Ramos (cell line): Measurements from ENCODE around the gene REM2.
"Not testable (repeated sequence)": the region's sequence is repeated elsewhere in the genome, so short reads cannot be mapped to it uniquely, and the experiment has no call there.

Experiments
- in situ Hi-C: fragments of 300-500 bp; cut with MboI; formaldehyde crosslinking; loops from one replicate; pipeline ENCODE4 v1.14.3; 2022; ENCODE audit warnings: low sequenced_read_pairs; ENCODE audit not compliant: unreplicated experiment

The REM2 gene

DNA sequence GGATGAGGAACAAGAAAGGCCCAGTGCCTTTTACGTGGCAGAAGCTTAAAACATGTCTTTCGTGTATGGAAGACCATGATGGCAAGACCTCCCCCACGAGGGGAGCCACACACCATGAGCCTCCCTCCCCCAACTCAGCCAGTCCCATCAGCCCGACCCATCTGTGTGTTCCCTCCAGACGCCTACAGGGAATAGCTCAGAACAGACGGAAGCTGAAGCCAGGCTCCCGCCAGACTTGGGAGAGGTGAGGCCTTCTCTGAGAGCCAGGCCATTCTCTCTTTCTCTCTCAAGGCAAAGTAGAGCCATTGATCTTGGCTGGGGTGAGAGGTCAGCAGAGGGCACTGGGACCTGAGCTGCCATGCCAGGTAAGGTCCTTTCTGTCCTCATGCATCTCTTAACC is 9.5 kb downstream of the REM2 start:
- in situ Hi-C loops, result no loop called here

DNA sequence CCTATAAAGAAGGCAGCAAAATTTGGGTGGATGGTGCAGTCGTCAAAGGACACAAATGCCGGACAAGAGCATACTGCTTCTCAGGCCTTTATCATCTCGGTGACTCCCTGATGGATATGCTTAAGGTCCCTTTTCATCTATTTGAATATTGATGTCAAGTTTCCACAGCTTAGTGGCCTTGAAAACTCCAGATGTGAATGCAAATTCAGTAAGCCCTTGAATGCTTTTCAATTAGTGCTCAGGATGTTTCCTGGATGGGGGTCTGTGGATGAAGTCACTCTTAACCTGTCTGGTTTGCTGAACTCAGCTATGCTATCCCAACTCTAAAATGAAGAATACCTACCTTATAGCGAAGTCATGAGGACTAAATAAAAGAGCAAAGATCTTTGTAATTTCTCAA is 10.7 kb downstream of the REM2 start:
- in situ Hi-C loops, result no loop called here

DNA sequence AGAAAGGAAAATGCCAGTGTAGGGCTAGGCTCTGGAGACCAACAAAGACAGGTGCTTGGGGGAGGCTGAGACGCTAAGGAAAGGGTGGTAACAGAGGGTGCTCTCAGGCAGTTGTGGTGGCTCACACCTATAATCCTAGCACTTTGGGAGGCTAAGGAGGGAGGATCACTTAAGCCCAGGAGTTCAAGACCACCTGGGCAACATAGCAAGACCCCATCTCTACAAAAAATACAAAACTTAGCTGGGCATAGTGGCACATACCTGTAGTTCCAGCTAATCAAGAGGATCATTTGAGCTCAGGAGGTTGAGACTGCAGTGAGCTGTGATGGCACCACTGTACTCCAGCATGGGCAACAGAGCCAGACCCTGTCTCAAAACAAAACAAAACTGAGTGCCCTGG is 12.4 kb downstream of the REM2 start:
- in situ Hi-C loops, result no loop called here

DNA sequence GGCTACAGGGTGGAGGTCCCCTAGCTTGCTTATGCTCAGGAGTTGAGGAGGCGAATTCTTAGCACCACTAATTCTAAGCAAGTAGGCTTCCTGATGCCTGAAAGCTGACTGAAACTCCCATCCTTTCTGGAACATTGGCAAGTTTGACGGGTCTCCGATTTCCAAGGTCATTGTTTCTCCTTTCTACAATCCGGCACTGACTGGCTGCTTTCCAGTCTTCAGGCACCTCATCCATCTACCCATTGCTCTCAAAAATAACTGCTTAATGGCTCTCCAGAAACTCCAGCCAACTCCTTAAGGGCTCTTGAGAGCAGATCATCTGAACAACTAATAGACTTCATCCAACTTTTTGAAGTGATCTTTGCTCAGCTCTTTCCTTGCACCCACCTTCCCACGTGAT is 13.3 kb downstream of the REM2 start:
- in situ Hi-C loops, result no loop called here

DNA sequence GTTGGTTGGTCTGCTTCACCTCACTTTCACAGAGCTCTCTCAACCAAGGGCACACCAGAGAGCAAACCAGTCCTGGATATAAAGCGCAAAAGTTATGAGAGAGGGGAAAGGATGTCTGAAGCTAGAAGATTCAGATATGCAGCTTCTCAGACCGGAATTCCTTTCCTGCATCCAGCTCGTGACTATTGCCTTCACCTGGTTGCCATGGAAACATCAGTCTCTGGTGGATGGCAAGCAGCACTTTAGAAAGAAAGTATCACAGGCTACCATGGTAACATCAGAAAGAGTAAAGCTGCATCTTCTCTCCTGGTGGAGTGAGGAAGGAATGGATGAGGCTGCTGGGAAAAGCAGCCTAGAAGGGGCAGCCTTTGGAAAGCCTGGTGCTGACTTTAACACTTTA is 13.7 kb downstream of the REM2 start:
- in situ Hi-C loops, result no loop called here

DNA sequence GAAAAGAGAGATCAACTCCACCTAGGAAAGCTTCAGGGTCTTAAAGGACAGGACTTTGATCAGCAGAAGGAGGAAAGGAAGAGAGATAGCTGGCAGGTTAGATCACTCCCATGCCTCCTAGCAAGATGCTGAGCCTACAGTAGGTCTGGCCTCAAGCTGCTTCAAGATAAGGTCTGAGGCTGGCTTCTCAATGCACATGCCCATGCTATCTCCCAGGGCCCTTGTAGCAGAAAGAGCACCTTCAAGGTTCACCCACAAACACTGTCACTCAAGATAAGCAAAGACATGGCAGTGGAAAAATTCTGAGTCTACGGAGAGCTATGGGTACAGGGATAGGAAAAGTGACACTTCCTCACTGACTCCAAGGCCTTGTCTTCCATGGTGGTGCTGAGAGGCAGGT is 14.3 kb downstream of the REM2 start:
- in situ Hi-C loops, result no loop called here

DNA sequence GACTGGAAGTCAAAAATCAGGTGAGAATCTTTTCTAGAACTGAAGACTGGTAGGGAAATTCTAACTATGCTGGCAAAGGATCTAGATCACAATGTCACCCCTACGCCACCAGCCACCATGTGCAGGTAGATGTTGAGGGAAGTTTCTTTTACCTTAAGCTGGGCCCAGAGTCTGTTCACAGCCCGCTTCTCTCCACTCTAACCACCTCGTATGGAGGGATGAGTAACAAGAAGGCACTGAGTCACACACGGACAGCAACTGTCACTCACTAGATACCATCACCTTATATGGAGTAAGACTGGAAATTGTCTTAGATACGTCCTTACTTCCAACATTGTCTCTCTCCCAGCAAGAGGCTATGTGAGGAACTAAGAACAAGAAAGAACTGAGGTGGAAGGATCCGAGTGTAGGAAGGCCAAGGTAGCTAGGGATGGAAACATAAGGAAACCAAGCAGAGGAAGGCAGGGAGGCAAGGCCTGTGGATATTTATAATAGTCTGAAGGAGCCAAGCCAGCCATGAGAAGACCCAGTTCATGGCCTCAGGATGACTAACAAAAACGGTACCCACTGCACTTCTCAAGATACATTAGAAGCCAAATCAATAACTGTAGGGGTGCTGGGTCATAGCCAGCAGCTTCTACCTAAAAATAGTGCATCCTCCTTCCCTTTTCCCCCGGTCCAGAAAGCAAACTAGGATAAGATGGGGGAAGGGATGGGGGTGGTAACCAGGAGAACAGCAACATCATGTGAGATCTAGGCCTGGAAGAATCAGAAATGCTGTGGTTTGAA is 15.5 kb downstream of the REM2 start:
- in situ Hi-C loops, result no loop called here

DNA sequence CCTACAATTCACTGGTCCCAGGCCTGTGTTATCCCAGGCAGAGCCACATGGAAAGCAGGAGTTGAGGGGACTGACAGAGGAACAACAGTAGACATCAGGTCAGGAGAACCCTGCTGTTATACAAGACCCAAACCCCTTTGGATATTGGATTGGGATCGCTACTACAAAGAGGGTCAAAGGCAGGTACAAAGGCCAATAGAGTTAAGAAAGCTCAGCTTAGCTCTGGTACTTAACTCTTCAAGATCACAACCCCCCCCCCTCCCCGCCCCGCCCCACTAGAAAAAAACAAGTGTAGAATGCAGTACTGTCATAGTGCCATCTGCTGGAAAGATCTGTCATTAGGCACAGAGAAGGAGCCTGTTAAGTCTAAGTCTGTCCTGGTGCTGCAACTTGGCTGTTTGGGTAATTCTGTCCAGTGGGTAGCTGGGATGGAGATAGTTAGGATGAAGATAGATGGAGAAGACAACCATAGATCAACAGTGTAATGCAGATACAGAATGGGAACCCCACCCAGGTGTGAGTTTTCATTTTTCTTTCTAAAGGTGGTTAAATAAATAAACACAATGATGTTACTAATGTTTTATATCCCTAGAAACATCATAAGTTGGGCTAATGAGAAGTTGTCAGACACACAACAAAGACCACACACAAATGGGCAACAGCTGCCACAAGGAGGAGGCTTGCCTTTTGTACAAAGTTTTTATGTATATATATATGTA is 17.2 kb downstream of the REM2 start:
- in situ Hi-C loops, result no loop called here

DNA sequence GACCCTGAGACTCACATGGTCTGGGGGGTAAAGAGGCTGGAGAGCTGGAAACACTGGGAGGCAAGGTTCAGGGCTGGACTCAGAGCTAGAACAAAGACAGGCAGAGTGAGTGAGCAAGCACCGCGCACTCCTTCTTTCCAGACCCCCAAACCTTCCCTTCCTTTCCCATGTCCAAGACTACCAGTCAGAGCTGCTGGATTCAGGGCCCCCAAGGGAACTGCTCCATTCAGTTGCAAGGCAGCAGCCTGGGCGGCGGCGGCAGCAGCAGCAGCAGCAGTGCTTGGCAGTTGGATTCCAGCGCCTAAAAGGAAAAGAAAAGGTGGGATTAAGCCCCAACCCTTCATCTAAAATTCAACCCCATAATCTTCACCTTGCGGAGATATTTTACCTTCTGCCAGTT is 18.8 kb downstream of the REM2 start:
- in situ Hi-C loops, result no loop called here

DNA sequence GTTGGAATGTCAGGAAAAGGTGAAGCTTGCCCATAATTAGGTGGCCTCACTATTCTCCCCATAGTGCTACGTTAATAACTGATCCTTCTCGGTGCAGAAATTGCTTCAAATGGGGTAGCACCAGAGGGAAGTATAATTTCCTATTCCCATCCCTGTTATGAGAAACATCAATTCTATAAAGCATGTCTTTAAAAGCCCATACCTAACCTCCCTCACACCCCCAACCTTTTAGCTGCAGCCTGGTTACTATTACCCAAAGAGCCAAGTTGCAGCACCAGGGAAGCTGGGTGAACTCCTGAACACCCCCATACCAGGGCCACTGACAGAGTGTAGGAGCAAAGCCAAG is 20.7 kb downstream of the REM2 start:
- in situ Hi-C loops, result no loop called here

DNA sequence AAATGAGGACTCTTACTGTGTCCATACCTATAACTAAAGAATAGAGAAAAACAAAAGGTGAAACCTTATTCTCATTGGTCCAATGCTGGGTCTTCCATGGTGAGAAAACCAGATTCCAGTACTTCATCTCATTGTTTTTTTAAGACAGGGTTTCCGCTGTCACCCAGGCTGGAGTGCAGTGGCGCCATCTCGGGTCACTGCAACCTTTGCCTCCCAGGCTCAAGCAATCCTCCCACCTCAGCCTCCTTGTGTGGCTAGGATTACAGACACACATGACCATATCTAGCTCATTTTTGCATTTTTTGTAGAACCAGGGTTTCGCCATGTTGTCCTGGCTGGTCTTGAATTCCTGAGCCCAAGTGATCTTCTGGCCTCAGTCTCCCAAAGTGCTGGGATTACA is 22.6 kb downstream of the REM2 start:
- in situ Hi-C loops, result no loop called here

DNA sequence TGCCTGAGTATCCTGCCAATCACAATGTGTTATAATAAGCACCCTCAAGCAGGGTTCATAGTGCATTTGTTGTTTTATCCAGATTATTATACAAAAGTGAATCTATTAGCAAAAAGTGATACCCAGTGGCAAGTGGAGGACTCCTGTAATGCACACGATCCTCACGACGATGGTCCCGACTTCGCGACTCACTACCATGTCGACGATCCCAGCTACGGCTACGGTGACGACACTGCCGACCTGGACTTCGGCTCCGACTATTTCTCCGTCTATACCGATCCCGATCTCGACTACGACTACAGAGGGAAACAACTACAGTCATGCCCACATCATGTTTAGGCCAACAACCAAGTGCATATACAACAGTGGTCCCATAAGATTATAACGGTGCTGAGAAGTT is 23.1 kb downstream of the REM2 start:
- in situ Hi-C loops, result no loop called here

DNA sequence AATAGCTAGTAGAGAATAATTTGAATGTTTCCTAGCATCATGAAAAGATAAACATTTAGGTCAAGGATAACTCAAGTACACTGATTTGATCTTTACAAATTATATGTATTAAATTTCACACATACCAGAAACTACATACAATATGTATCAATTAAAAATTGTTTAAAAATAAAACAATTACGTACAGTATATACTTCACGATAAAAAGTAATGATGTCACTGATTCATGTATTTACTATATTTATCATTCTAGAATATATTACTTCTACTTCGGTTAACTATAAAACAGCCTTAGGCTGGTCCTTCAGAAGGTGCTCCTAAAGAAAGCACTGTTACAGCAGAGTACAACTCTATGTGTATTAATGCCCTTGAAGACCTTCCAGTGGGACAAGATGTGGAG is 24.4 kb downstream of the REM2 start:
- in situ Hi-C loops, result no loop called here

DNA sequence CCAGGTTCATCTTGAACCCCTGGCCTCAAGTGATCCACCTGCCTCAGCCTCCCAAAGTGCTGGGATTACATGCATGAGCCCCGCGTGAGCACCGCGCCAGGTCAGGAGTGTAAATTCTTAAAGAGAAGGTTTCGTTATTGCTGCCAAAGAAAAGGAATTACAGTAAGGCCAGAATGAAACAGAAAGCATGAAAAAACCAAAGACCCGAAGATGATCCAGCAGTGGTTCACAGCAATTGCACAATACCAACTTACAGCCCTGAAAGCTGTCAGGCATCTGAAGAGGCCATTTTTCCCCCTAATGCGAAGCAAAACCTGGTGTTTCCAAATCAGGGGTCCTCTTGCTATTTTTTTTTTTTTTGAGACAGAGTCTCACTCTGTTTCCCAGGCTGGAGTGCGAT is 25.6 kb downstream of the REM2 start:
- in situ Hi-C loops, result no loop called here

DNA sequence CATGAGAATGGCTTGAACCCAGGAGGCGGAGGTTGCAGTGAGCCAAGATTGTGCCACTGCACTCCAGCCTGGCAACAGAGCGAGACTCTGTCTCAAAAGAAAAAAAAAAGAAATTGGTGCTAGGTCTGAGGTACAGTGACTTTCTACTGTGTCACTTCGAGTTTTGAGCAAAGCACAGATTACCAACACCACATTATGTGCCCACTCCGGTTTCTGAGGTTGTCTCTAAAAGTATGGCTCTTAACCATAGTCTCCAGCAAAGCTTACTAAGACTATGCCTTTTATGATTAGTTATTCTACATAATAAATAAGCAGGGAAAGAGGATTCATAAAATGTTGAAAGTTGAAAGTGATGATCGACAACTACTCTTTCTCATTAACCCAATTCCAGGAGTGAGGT is 27.9 kb downstream of the REM2 start:
- in situ Hi-C loops, result no loop called here

DNA sequence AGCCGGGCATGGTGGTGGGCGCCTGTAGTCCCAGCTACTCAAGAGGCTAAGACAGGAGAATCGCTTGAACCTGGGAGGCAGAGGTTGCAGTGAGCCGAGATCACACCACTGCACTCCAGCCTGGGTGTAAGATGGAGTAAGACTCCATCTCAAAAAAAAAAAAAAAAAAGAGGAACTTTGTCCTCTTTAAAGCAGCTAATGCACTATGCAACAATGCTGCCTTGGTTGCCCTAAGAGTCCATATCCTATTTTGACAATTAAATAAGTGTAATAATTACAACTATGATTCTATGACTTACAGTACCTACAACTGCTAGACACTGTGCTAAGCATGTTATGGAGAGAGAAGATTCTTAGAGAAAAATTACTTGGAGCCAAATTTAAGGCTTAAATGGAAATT is 31.8 kb downstream of the REM2 start:
- in situ Hi-C loops, result not testable (repeated sequence)

DNA sequence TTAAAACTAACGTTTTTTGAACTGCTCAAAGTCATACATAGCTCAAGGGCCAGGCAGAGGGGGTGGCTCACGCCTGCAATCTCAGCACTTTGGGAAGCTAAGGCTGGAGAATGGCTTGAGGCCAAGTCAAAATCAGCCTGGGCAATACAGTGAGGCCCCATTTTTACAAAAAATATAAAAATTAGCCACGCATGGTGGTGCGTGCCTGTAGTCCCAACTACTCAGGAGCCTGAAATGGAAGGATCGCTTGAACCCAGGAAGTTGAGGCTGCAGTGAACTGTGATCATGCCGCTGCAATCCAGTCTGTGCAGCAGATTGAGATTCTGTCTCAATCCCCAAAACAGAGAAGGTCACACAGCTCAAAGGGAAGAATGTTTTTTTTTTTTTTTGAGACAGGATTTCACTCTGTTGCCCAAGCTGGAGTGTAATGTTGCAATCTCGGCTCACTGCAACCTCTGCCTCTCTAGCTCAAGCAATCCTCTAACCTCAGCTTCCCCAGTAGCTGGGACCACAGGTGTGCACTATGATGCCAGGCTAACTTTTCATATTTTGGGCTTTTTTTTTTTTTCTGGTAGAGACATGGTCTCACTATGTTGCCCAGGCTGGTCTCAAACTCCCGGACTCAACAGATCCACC is 33.0 kb downstream of the REM2 start:
- in situ Hi-C loops, result no loop called here

DNA sequence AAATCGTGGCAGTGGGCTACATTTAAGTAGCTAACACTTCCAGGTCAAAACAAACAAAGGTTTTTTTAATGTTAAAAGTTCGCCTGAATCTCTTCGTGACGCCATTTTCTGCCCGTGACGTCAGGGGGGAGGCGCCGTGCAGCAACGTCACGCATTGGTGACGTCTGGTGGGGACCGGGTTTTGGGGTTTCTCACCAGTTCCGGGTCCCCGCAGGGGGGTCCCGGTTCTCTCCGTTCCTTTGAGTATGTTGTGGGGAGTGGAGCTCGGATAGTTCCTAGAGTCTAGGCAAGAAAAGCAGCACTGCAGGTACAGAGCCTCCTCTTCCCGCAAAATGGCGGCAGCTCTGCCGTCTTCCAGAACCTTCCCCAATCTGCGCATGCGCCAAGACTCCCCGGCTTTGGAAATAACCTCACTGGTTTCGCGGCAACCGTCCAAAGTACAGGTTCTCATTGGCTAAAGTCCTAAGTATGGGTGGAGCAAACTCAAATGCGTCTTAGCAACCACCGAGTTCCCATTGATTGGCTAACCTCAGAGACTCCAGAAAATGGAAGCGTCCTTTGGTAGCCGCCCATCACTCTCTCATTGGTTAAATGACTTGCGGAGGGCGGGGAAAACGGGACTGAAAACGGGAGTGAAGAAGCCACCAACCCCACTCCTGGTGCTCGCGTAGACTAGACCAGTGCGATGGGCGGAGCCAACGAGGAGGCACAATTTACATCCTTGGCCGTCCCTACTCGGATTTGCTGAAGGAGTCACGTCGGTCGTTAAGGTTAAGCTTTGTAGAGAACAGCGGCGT is 36.0 kb downstream of the REM2 start, which contains the start of gene RBM23:
Gene RBM23 (minus strand): TSS at position 346 of the 797 bp plus-strand sequence.
- in situ Hi-C loops, result no loop called here

DNA sequence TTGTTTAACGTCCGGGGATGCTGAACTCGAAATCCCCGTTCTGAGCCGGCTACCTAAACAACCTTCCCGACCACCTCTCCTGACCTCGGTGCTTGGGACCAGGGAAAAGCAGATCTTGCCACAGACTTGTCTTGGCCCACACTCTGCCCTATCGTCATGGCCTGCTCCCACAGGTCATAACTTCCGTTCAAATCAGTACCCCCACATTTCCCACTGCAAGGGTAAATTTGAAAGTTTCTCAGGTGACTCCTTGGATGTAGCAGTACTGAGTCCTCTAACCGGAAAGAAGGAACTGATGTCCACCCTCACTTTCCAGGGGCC is 36.5 kb downstream of the REM2 start:
- in situ Hi-C loops, result no loop called here

DNA sequence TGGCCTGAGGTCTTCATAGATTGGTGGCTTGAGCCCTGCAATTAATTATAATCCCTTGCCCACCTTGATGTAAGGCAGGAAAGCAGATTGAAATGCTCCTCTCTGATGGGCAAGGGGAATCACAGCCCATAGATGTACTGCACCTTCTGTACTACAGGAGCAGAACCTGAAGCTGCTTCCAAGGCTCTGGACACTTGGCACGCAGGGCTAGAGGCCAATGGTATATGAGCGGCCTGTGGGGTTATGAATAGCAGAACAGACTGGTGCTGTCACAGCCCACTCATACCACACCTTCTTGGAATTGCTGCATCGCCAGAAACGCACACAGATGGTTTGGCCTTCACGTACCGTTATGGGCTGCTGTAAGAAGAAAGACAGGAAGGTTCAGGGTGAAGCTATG is 37.7 kb downstream of the REM2 start:
- in situ Hi-C loops, result no loop called here

DNA sequence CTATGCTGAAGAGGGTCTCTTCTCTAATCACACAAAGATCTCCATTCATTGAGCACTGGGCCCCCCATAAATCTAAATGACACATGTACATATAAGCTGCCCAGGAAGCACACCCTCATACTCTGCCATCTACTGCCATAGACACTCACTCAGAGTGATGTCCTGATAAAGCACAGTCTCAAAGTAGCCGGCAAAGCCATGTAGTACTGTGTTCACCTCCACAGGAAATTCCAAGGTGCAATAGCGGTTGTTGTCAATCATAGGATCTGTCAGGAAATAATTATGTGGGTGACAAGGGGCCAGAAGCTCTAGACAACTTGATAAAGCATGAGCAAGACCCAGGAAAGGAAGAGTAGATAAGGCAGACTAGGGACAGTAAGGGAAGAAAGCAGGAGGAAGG is 39.3 kb downstream of the REM2 start:
- in situ Hi-C loops, result no loop called here
